Fibroblast of lung (primary cell): ENCODE results near the gene FAAP24.

Experiments used
- EZH2 ChIP-seq: IDR thresholded peaks from 2 replicates; pipeline ENCODE4 v1.5.1; 2012; ENCODE audit warnings: low read length, control low read depth, mild to moderate bottlenecking; ENCODE audit errors: missing control alignments
- TF ChIP-seq, protein P1 (sequence below), 2 donors: IDR thresholded peaks in 1 of 2; conservative IDR thresholded peaks in 1 of 2; 1 replicate in 1 of 2; 2 replicates in 1 of 2; pipeline ENCODE4 v1.5.1; 2011 to 2012; ENCODE audit warnings: low read length in 2 of 2, control low read depth in 1 of 2, inconsistent platforms in 1 of 2, low read depth in 1 of 2, mild to moderate bottlenecking in 1 of 2

DNA sequence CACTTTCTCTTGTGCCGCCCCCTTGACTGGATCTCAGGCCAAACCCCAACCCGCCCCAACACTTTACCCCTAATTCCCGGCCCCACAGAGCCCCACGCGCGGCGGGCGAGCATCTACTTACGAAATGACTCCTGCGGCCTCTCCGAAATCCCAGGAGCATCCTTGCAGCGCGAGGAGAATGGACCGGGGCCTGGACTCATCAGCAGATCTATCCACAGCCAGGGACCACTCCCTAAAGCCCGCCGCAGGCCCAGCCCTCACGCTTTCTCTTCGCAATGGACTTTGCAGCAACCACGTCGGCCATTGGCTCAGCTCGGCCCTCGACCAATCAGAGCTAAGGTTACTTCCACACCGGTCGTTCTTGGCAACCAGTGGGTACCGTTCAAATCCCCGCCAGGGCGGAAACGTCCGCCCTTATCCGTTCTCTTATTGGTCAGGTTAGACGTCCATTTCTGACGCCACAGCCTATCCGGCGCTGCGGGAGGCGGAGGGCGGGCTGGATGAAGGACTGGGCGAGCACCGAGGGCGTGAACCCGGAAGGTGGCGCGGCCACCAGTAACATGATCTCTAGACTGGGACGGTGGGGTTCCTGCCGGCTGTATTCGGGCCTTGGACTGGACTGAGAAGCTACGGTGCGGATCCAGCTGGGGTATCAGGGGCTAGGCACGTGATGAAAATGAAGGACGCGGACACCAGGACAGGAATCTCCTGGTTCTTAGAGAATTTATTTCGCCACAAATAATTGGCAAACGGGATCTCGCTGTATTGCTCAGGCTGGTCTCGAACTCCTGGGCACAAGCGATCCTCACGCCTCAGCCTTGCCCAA lies at the start of gene FAAP24, which contains the start of gene CEP89:
- TF ChIP-seq, protein P1, sequence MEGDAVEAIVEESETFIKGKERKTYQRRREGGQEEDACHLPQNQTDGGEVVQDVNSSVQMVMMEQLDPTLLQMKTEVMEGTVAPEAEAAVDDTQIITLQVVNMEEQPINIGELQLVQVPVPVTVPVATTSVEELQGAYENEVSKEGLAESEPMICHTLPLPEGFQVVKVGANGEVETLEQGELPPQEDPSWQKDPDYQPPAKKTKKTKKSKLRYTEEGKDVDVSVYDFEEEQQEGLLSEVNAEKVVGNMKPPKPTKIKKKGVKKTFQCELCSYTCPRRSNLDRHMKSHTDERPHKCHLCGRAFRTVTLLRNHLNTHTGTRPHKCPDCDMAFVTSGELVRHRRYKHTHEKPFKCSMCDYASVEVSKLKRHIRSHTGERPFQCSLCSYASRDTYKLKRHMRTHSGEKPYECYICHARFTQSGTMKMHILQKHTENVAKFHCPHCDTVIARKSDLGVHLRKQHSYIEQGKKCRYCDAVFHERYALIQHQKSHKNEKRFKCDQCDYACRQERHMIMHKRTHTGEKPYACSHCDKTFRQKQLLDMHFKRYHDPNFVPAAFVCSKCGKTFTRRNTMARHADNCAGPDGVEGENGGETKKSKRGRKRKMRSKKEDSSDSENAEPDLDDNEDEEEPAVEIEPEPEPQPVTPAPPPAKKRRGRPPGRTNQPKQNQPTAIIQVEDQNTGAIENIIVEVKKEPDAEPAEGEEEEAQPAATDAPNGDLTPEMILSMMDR (conservative IDR thresholded peaks at IDR 0.05 in 1 of 2, IDR thresholded peaks at IDR 0.05 in 1 of 2; ENCODE audit: low read depth in 1 of 2, low read length in 2 of 2), result no peak
- TF ChIP-seq EZH2, result no peak
